Skin of body (tissue), 2 donors: Measurements from ENCODE around the gene USP12. TPM values are rescaled to one million over a fixed set of nuclear protein-coding genes. Genes with fewer than 3 reads are reported as not detected.
"Not testable (repeated sequence)": the region's sequence is repeated elsewhere in the genome, so short reads cannot be mapped to it uniquely, and the experiment has no call there.

Source experiments
- DNase-seq: peaks from one replicate; lab custom pipeline; 2025; lab: John Stamatoyannopoulos, UW
- total RNA-seq: library from RNA; depleted of rRNA; stranded (reverse); fragments of >200 nt; gene quantifications from one replicate; pipeline ENCODE4 v1.2.3, GENCODE V29; 2014

Gene USP12
- total RNA-seq, 1 donor from 2014 or later: 32.7 TPM

GRCh38 chr13:27123445-27123844, 48.2 kb downstream of the USP12 start:
- DNase-seq: not testable (repeated sequence)

GRCh38 chr13:27122036-27122435, 49.6 kb downstream of the USP12 start:
- DNase-seq: no peak

GRCh38 chr13:27120811-27121210, 50.8 kb downstream of the USP12 start:
- DNase-seq: no peak

GRCh38 chr13:27120011-27120410, 51.6 kb downstream of the USP12 start:
- DNase-seq: no peak

GRCh38 chr13:27118428-27119054, 53.1 kb downstream of the USP12 start:
- DNase-seq: no peak

GRCh38 chr13:27117952-27118351, 53.7 kb downstream of the USP12 start:
- no peak for DNase-seq

- DNase-seq: no peak
Measured at GRCh38 chr13:27117158-27117557, 54.5 kb downstream of the USP12 start.

- DNase-seq: no peak
Measured at GRCh38 chr13:27113436-27113835, 58.2 kb downstream of the USP12 start.

GRCh38 chr13:27112006-27112405, 59.6 kb downstream of the USP12 start:
- DNase-seq: no peak

- DNase-seq: no peak
Measured at GRCh38 chr13:27110056-27110746, 61.4 kb downstream of the USP12 start.

- no peak for DNase-seq
Measured at GRCh38 chr13:27106144-27106543, 65.5 kb downstream of the USP12 start.

GRCh38 chr13:27104606-27105005, 67.0 kb downstream of the USP12 start:
- no peak for DNase-seq

GRCh38 chr13:27101847-27102246, 69.8 kb downstream of the USP12 start:
- DNase-seq: no peak

GRCh38 chr13:27101289-27101688, 70.3 kb downstream of the USP12 start:
- DNase-seq: no peak

GRCh38 chr13:27097691-27098090, 73.9 kb downstream of the USP12 start:
- DNase-seq: no peak

GRCh38 chr13:27091451-27091850, 80.2 kb downstream of the USP12 start:
- DNase-seq: no peak

- DNase-seq: no peak
Measured at GRCh38 chr13:27088619-27089018, 83.0 kb downstream of the USP12 start.

- no peak for DNase-seq
Measured at GRCh38 chr13:27086599-27087265, 84.9 kb downstream of the USP12 start.

GRCh38 chr13:27083183-27083582, 88.4 kb downstream of the USP12 start:
- DNase-seq: no peak

- no peak for DNase-seq
Measured at GRCh38 chr13:27081893-27082679, 89.5 kb downstream of the USP12 start.

GRCh38 chr13:27080018-27080948, 91.3 kb downstream of the USP12 start:
- DNase-seq: no peak
